HepG2 (cell line): Measurements from ENCODE around the gene C16orf78. TPM values are rescaled to one million over a fixed set of nuclear protein-coding genes. Genes with fewer than 3 reads are reported as not detected.

Experiments used
- ATAC-seq: fragments of 200-7000 bp; cut with Tn5 transposase; 3 replicates; pipeline ENCODE4 v1.9.1; 2020; ENCODE audit warnings: mild to moderate bottlenecking, moderate library complexity
- BruUV-seq: library from RNA; stranded (reverse); fragments of 400-500 nt; replicated peaks from 2 replicates; lab custom pipeline; 2021; lab: Mats Ljungman, UMichigan
- CTCF ChIA-PET: fragments of 300-600 bp; formaldehyde crosslinking; extraction: SDS; loops from one replicate; lab custom pipeline; 2021; ENCODE audit warnings: low total read pairs, inconsistent platforms, low intra/inter-chr PET ratio; lab: Yijun Ruan, JAX
- POLR2A ChIA-PET: fragments of 350-600 bp; sonication (Branson Sonifier 250); formaldehyde crosslinking; loops from one replicate; lab custom pipeline; 2020; ENCODE audit warnings: antibody characterized with exemption, inconsistent platforms; lab: Yijun Ruan, JAX
- DNase-seq: peaks from one replicate; pipeline ENCODE4 v3.0.0-alpha.2; 2015; ENCODE audit warnings: low spot score
- FAIRE-seq: peaks from 3 replicates; lab custom pipeline; 2011; peaks lifted over from hg19 to GRCh38; lab: Jason Lieb, UNC
- H2AFZ ChIP-seq: one replicate; pipeline ENCODE4 v1.6.1; 2011; ENCODE audit warnings: low read length, inconsistent platforms
- H3K27ac ChIP-seq: fragments of 300-600 bp; 3 replicates; pipeline ENCODE4 v1.8.0; 2011; ENCODE audit warnings: mixed run types, mild to moderate bottlenecking, mixed read lengths, low read length, inconsistent platforms; ENCODE audit not compliant: insufficient read depth; ENCODE audit errors: extremely low read length
- H3K27me3 ChIP-seq, 2 experiments: fragments of 200-600 bp in 1 of 2; 2 replicates in 1 of 2; 3 replicates in 1 of 2; pipeline versions ENCODE4 v1.6.0 to v1.8.0; 2011; ENCODE audit warnings: low read length in 2 of 2, mild to moderate bottlenecking in 2 of 2, moderate library complexity in 2 of 2, inconsistent platforms in 1 of 2; ENCODE audit not compliant: insufficient read depth in 2 of 2, control insufficient read depth in 1 of 2
- H3K36me3 ChIP-seq, 2 experiments: fragments of 200-600 bp in 1 of 2; replicated peaks in 1 of 2; 2 replicates in 1 of 2; 3 replicates in 1 of 2; pipeline versions ENCODE4 v1.5.1 to v1.8.0; 2011; ENCODE audit warnings: low read length in 2 of 2, inconsistent platforms in 1 of 2; ENCODE audit not compliant: insufficient read depth in 2 of 2, control insufficient read depth in 1 of 2
- H3K4me1 ChIP-seq: 2 replicates; pipeline ENCODE4 v1.5.1; 2012; ENCODE audit warnings: low read length, inconsistent platforms; ENCODE audit not compliant: insufficient read depth
- H3K4me2 ChIP-seq: 2 replicates; pipeline ENCODE4 v1.6.0; 2011; ENCODE audit warnings: low read depth, low read length, inconsistent platforms
- H3K4me3 ChIP-seq, 3 experiments: fragments of 200-600 bp in 1 of 3; sonication (generic), shearing (Covaris generic) in 1 of 3; replicated peaks in 1 of 3; 2 replicates each; pipeline ENCODE4 v1.5.1; 2011 to 2016; ENCODE audit warnings: low read length in 3 of 3, inconsistent platforms in 2 of 3, low read depth in 2 of 3, mild to moderate bottlenecking in 2 of 3, control low read depth in 1 of 3, mixed read lengths in 1 of 3; ENCODE audit not compliant: insufficient read depth in 1 of 3
- H3K79me2 ChIP-seq: one replicate; pipeline ENCODE4 v1.6.1; 2011; ENCODE audit warnings: low read length, inconsistent platforms; ENCODE audit not compliant: insufficient read depth
- H3K9ac ChIP-seq: 2 replicates; pipeline ENCODE4 v1.6.0; 2011; ENCODE audit warnings: mild to moderate bottlenecking, low read depth, low read length, inconsistent platforms; ENCODE audit not compliant: insufficient read depth
- H3K9me3 ChIP-seq: 2 replicates; pipeline ENCODE4 v1.5.1; 2012; ENCODE audit warnings: mild to moderate bottlenecking, low read length
- H4K20me1 ChIP-seq: 2 replicates; pipeline ENCODE4 v1.6.0; 2011; ENCODE audit warnings: inconsistent platforms, mild to moderate bottlenecking, low read length, moderate library complexity; ENCODE audit not compliant: insufficient read depth
- HDAC2 ChIP-seq: sonication (generic); formaldehyde crosslinking; IDR thresholded peaks from 2 replicates; pipeline ENCODE4 v1.4.0; 2020; ENCODE audit warnings: missing genetic modification reagents
- IRF2 ChIP-seq: IDR thresholded peaks from 2 replicates; pipeline ENCODE4 v1.6.1; 2018; ENCODE audit warnings: missing genetic modification reagents, missing compliant biosample characterization
- MEIS2 ChIP-seq: sonication (generic); formaldehyde crosslinking; IDR thresholded peaks from 2 replicates; pipeline ENCODE4 v1.9.0; 2021; ENCODE audit warnings: mild to moderate bottlenecking, missing genetic modification reagents
- NFE2L2 ChIP-seq: fragments of 150-350 bp; IDR thresholded peaks from 2 replicates; pipeline ENCODE4 v1.6.1; 2014; ENCODE audit warnings: low read length
- PRMT3 ChIP-seq: sonication (generic); formaldehyde crosslinking; IDR thresholded peaks from 2 replicates; pipeline ENCODE4 v1.8.1; 2022; ENCODE audit warnings: low read depth, mild to moderate bottlenecking, moderate library complexity, missing genetic modification reagents, borderline replicate concordance
- TOE1 ChIP-seq: sonication (generic); formaldehyde crosslinking; IDR thresholded peaks from 2 replicates; pipeline ENCODE4 v1.4.0; 2020; ENCODE audit warnings: mild to moderate bottlenecking, missing genetic modification reagents
- TSC22D2 ChIP-seq: sonication (generic); formaldehyde crosslinking; IDR thresholded peaks from 2 replicates; pipeline ENCODE4 v1.5.1; 2020; ENCODE audit warnings: missing genetic modification reagents, mild to moderate bottlenecking, borderline replicate concordance
- ZBTB38 ChIP-seq: sonication (generic); formaldehyde crosslinking; IDR thresholded peaks from 2 replicates; pipeline ENCODE4 v1.5.1; 2020; ENCODE audit warnings: mild to moderate bottlenecking, missing genetic modification reagents
- ZNF703 ChIP-seq: sonication (generic); formaldehyde crosslinking; IDR thresholded peaks from 2 replicates; pipeline ENCODE4 v1.5.1; 2020; ENCODE audit warnings: missing genetic modification reagents, mild to moderate bottlenecking, moderate library complexity, borderline replicate concordance
- WGBS: methylation state at CpG from one replicate; pipeline ENCODE4 v1.1.6; 2017; ENCODE audit warnings: low lambda C conversion rate; 5-methylcytosine and 5-hydroxymethylcytosine counted together
- in situ Hi-C: cut with HindIII; loops from 2 replicates; pipeline ENCODE4 v1.10.0; 2017; ENCODE audit warnings: low pct_unique_long_range_greater_than_20kb; ENCODE audit not compliant: extremely low pct_ligation_motif_present
- intact Hi-C: fragments of 100-400 bp; cut with micrococcal nuclease; formaldehyde crosslinking; loops from one replicate; pipeline ENCODE4 v1.10.0; 2022; ENCODE audit not compliant: unreplicated experiment
- polyA plus RNA-seq, 8 experiments: library from polyadenylated mRNA; depleted of rRNA in 3 of 8; stranded (reverse) in 7 of 8; unstranded in 1 of 8; fragments of >200 nt; fragmentation: Illumina TruSeq in 4 of 8; extraction: Trizol in 4 of 8; gene quantifications; 2 replicates each; pipeline versions ENCODE4 v1.2.1 to v1.2.3, GENCODE V29; 2011 to 2016; ENCODE audit warnings: low read depth in 4 of 8, missing spikeins in 1 of 8, mixed read lengths in 1 of 8; ENCODE audit not compliant: insufficient read depth in 1 of 8
- total RNA-seq, 5 experiments: library from RNA; depleted of rRNA; stranded (reverse); fragments of >200 nt; fragmentation: Illumina TruSeq; extraction: Trizol; gene quantifications; 2 replicates each; pipeline ENCODE4 v1.2.3, GENCODE V29; 2016; ENCODE audit warnings: low read depth in 1 of 5
- TF ChIP-seq, protein P1 (sequence below): sonication (generic); formaldehyde crosslinking; IDR thresholded peaks from 2 replicates; pipeline ENCODE4 v1.8.0; 2022; ENCODE audit warnings: missing genetic modification reagents, mild to moderate bottlenecking, moderate library complexity, borderline replicate concordance
- TF ChIP-seq, protein P2 (sequence below): sonication (generic); formaldehyde crosslinking; IDR thresholded peaks from 2 replicates; pipeline ENCODE4 v1.8.0; 2022; ENCODE audit warnings: mild to moderate bottlenecking, missing genetic modification reagents

C16orf78 gene
- total and polyA plus RNA-seq, 2 of the 13 experiments (the other 11 are each of a cell fraction or from before 2014, with no cell fraction given): not detected

DNA sequence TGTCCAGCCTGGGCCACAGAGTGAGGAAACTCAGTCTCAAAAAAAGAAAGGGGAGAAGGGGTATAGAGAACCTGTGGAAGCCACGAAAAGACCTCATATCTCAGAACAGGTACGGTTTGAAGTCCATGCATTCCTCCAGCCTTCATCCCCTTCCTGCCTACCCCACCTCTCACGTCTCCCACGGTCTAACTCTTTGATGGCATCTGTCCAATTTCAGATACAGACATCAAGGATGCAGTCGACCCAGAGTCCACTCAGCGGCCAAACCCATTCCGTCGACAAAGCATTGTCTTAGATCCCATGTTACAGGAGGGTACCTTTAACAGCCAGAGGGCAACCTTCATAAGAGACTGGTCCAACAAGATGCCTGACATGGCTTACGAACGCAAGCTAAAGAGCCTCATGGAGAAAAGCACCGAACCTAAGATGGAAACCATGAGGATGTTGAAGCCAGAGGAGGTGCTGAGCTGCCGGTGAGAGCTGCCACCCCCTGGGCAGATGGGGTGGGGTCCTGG is 22.7 kb downstream of the C16orf78 start (continued):
- TF ChIP-seq, protein P1, sequence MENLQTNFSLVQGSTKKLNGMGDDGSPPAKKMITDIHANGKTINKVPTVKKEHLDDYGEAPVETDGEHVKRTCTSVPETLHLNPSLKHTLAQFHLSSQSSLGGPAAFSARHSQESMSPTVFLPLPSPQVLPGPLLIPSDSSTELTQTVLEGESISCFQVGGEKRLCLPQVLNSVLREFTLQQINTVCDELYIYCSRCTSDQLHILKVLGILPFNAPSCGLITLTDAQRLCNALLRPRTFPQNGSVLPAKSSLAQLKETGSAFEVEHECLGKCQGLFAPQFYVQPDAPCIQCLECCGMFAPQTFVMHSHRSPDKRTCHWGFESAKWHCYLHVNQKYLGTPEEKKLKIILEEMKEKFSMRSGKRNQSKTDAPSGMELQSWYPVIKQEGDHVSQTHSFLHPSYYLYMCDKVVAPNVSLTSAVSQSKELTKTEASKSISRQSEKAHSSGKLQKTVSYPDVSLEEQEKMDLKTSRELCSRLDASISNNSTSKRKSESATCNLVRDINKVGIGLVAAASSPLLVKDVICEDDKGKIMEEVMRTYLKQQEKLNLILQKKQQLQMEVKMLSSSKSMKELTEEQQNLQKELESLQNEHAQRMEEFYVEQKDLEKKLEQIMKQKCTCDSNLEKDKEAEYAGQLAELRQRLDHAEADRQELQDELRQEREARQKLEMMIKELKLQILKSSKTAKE (CRISPR knock-in tag): no peak
- TF ChIP-seq ZBTB38 (CRISPR knock-in tag): no peak
- no peak for TF ChIP-seq NFE2L2
- no peak for TF ChIP-seq TOE1 (CRISPR knock-in tag)

DNA sequence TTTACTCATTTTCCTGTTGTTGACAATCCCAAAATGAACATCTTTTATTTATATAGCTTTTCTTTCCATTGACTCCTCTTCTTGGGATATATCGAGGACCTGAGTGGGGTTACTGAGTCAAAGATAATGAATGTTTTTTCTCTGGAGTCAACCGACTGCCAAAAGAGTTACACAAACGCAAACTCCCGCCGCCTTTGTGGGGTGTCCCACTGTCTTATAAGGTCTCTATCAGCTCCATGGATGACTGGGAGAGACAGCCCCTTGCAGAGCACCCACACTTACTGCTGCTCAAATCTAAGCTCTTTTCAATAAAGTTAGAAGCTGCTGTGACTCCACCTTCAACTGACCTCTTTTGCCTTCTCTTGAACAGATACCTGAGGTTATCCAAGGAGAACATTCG is 25.2 kb downstream of the C16orf78 start:
- no peak for DNase-seq
- WGBS: 23% methylated on average over 6 of the region's 6 CpGs
- H3K9me3 ChIP-seq: no peaks in the 10 kb centered on the region
- H2AFZ ChIP-seq: no peak overlapping the region
- ChIA-PET CTCF (no interaction called here), POLR2A (no interaction called here)
- no peak overlapping the region for H3K4me3 ChIP-seq
- no peak overlapping the region for H3K9ac ChIP-seq
- intact Hi-C loops: no loop called here
- FAIRE-seq: no peak
- H3K4me1 ChIP-seq: no peaks in the 10 kb centered on the region
- no peaks in the 10 kb centered on the region for H4K20me1 ChIP-seq
- no peak overlapping the region for H3K4me2 ChIP-seq
- no TSS peak for BruUV-seq
- H3K27ac ChIP-seq: no peak overlapping the region
- ATAC-seq: no peak
- in situ Hi-C loops: no loop called here
- no peaks in the 10 kb centered on the region for H3K36me3 ChIP-seq
- no peaks in the 10 kb centered on the region for H3K79me2 ChIP-seq
- 0 out of 5 replicates have a peak, but pooled peaks cover 0 to 4% of the 10 kb centered on the region in 2 experiments for H3K27me3 ChIP-seq
- TF ChIP-seq IRF2 (CRISPR knock-in tag) (no peak), MEIS2 (CRISPR knock-in tag) (no peak), TSC22D2 (no peak), PRMT3 (no peak), HDAC2 (CRISPR knock-in tag) (no peak), ZNF703 (CRISPR knock-in tag) (no peak)
- TF ChIP-seq, protein P2, sequence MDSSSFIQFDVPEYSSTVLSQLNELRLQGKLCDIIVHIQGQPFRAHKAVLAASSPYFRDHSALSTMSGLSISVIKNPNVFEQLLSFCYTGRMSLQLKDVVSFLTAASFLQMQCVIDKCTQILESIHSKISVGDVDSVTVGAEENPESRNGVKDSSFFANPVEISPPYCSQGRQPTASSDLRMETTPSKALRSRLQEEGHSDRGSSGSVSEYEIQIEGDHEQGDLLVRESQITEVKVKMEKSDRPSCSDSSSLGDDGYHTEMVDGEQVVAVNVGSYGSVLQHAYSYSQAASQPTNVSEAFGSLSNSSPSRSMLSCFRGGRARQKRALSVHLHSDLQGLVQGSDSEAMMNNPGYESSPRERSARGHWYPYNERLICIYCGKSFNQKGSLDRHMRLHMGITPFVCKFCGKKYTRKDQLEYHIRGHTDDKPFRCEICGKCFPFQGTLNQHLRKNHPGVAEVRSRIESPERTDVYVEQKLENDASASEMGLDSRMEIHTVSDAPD (CRISPR knock-in tag): no peak
